GM18502 (cell line): ENCODE results near the gene MIER2.

ENCODE experiments used
- ATAC-seq: cut with Tn5 transposase; IDR thresholded peaks from one replicate; pipeline ENCODE4 v1.9.1; 2021; ENCODE audit warnings: mild to moderate bottlenecking; ENCODE audit not compliant: unreplicated experiment, poor library complexity

The MIER2 gene

GRCh38 chr19:335486-336066 lies 9.0 kb downstream of the MIER2 start:
- ATAC-seq = no peak

GRCh38 chr19:335072-335471 lies 9.5 kb downstream of the MIER2 start:
- no peak for ATAC-seq

- no peak for ATAC-seq
These were observed 10.1 kb downstream of the MIER2 start for GRCh38 chr19:334296-335071.

GRCh38 chr19:330503-330902 lies 14.1 kb downstream of the MIER2 start:
- ATAC-seq = no peak

- ATAC-seq = no peak
These were observed 14.7 kb downstream of the MIER2 start for GRCh38 chr19:329876-330275.

GRCh38 chr19:328025-328505 lies 16.5 kb downstream of the MIER2 start:
- ATAC-seq = no peak

GRCh38 chr19:327291-328024 lies 17.1 kb downstream of the MIER2 start:
- no peak for ATAC-seq

GRCh38 chr19:326871-327270 lies 17.7 kb downstream of the MIER2 start:
- ATAC-seq = no peak

GRCh38 chr19:325937-326565 lies 18.5 kb downstream of the MIER2 start:
- ATAC-seq = no peak

- ATAC-seq = no peak
These were observed 19.2 kb downstream of the MIER2 start for GRCh38 chr19:325173-325936.

GRCh38 chr19:324716-325115 lies 19.9 kb downstream of the MIER2 start:
- ATAC-seq = no peak

GRCh38 chr19:322616-323015 lies 22.0 kb downstream of the MIER2 start:
- ATAC-seq = no peak

- ATAC-seq = no peak
These were observed 26.2 kb downstream of the MIER2 start for GRCh38 chr19:318509-318774.

GRCh38 chr19:317710-318508 lies 26.7 kb downstream of the MIER2 start:
- no peak for ATAC-seq

GRCh38 chr19:315811-316210 lies 28.8 kb downstream of the MIER2 start:
- no peak for ATAC-seq

GRCh38 chr19:313988-314815 lies 30.4 kb downstream of the MIER2 start:
- ATAC-seq = no peak

- ATAC-seq = no peak
These were observed 31.2 kb downstream of the MIER2 start for GRCh38 chr19:313169-313987.

- ATAC-seq = no peak
These were observed 32.8 kb downstream of the MIER2 start for GRCh38 chr19:311813-312261.
